Measurements from ENCODE around the gene NT5C1A.

NT5C1A gene

DNA sequence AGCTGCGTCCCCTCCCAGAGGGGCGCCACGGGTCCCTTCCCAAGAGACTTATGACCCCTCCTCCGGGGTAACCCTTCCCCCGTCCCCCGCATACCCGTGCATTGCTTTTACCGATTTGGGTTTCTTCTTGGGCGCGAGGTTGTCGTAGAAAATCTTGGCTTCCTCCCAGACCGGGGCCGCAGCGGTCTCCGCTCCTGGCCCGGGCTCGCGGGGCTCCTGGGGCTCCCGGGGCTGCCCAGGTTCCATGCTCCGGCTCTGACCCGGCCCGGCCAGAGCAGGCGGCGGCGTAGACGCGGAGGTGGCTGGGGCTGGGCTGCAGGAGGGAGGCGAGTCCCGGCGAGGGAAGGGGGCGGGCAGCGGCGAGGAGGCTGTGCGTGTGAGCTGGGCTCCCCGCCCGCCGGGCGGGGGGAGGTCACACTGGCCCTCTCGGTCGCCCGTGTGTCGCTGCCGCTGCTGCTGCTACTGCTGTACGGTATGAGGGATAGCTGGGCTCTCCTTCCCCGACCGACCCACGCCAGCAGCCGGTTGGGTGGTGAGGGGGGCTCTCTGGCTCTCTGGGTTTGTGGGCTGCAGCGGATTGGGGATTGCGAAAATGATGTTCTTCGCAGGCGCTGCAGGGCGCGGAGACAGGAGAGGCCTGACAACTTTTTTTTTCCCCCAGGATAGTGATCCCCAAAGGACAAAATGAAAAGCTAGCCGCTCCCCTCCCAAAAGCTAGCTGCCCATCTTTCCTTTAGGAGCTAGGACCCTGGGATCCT is at the start of gene NT5C1A:
TSS of gene NT5C1A (minus strand) at position 315 of the 758 bp plus-strand sequence. CDS start at position 246, 69 bp downstream.
- DNase-seq, result no peak

DNA sequence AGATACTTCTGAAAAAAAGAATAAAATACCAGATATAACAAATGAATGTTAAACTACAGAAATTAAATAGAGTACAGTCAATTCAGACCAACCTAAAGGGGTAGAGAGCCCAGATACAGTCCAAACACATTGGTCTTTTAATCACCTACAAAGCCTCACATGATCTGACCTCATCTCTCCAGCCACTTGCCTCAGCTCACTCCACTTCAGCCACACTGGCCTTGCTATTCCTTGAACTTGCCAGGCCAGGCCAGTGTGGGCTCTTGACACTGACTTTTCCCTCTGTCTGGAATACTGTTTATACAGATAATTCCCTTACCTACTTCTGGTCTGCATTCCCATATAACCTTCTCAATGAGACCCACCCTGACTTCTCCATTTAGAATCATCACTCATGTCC is 49.8 kb upstream of the NT5C1A start:
- no peak for DNase-seq

DNA sequence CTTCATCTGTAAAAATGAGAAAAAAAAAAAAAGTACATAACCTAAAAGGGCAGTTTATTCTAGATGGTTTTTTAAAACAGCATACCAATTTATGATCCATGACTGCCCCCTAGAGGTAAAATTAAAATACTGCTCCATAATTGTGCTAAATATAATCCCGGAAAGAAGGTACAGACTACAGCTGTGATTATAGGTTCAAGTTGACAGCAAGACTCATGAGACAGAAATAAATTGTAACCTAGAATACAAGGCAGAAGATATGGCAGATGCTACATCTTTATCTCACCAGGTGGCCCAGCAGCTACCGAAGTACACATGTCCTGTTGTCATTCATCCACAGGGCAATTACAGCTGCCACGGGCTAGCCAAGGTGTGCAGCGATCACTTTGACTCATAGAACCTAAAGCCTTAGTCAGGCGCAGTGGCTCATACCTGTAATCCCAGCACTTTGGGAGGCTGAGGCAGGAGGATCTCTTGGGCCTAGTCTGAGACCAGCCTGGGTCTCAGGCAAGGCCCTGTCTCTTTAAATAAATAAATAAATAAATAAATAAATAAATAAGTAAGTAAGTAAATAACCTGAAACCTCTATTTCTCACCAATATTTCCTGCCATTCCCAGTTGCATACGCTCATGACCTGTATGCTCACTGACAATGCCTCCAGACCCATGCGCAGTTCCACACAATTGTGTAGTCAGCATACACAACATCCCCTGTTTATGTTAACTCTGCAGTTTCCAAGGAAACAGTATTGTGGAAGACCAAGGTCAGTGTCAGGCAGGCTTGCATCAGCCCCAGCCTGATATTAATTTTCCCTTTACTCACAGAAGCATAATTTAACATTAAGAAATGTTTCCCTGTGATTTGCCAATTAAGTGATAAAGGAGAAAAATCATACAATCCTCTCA is 48.4 kb upstream of the NT5C1A start:
- peak; percentile 66 for DNase-seq

DNA sequence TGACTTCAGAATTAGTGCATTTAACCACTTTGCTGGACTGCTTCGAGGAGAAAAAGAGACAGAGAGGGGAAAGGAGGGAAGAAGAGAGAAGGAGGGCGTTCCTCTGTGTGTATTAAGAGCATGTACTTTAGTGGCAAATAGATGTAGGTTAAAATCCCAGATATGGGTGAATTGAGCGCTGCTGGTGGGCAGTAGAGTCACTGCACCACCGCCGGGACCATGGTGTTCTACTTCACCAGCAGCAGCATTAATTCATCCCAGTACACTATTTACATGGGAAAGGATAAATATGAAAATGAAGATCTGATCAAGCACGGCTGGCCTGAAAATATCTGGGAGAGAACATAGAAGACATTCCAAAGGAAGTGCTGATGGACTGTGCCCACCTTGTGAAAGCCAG is 45.9 kb upstream of the NT5C1A start:
- DNase-seq, result no peak

DNA sequence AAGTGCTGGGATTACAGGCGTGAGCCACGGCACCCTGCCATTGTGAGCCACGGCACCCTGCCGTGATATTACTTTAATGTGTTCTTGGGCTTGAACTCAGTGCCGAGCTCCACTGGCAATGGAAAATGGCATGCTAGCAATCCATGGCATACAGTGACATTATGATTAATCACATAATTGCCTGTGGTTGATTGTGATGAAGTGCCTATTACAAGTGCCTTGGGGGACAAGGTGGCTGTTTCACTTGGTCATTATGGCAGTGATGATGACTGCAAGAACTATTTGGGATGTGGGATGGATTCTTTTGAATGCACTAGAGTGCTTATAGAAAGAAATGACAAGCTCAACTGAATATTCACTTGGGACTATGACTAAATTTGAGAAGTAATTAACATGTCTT is 41.6 kb upstream of the NT5C1A start:
- no peak for DNase-seq

DNA sequence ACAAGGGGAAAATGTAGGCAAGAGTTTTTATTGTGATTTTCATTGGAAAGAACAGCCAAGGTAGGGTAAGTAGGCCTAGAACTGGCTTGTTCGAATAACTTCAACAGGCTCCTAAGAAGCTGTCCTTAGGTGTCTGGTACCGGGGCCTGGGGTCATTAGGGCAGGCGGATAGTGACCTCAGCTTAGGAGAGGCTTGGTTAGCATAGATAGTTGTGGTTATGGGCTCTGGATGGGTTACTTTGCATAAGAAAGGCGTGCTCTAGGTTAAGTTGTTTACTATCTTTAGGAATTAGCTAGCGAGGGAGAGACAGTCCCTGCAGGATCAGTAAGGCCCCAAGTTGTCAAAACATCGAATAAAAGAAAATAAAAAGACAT is 40.0 kb upstream of the NT5C1A start:
- no peak for DNase-seq

DNA sequence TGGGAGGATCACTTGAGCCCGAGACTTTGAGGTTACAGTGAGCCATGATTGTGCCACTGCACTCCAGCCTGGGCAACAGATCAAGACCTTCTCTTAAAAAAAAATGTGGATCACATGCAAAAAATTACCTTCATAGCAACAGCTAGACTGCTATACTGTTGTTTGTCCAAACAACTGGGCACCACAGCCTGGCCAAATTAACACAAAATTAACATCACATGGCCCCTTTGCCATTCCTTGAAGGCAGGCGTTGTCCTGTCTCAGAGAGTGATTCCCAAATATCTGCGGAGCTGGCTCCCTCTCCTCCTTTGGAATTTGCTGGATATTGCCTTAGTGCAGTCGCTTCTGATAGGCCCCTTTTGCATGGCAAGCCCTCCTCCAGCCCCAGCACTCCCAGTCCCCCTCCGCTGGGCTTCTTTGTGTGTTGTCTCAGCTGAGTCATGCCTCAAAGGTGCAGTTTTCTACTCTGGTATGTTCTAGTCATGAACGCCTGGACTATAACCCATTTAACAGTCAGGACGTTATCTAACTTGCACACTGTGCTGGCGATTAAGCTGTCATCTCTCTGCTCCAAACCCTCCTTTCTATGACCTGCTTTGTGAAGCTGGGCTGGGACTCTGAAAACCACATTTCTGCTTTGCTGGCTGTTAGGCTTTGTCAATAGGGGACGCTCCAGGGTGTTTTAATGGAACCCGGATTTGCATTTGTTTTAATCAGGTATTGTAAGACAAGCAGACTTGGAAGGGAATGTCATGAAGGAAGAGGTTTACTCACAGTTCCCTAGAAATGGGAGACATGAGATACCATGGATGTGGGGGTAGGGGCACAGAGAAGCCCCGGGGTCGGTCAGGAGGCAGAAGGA is 39.4 kb upstream of the NT5C1A start:
- peak; percentile 19 for DNase-seq

DNA sequence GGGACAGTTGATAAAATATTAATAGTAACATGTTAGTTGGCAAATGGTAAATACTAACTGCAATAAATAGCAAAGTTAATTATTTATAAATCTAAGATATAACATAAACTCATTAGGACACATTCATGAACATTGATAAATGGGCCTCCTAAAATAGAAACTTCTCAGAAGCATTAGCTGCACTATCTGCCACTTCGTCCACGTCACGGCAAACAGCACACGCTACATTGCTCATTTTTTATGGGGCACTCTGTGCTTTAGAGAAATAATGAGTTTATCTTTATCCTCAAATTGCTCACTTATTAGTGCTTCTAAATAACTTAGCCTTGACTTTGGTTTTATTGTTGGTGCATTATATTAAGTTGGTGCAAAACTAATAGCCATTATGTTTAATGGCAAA is 35.6 kb upstream of the NT5C1A start:
- no peak for DNase-seq

DNA sequence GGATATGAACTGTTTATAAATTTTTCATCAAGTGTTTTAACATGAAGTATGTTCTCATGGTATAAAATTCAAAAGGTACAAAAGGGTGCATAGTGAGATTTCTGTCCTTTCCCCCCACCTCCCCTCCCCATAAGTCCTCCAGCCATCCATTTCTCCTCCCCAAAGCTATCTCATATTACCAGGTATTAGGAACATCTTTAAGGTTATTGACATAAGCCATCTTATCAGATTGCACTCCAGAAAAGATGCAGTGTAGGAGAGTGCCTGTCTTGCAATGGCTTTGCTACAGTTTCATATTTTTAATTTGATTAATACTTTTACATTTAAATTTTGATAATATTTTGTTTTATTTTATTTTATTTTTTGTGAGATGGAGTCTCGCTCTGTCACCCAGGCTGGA is 32.9 kb upstream of the NT5C1A start:
- DNase-seq, result no peak

DNA sequence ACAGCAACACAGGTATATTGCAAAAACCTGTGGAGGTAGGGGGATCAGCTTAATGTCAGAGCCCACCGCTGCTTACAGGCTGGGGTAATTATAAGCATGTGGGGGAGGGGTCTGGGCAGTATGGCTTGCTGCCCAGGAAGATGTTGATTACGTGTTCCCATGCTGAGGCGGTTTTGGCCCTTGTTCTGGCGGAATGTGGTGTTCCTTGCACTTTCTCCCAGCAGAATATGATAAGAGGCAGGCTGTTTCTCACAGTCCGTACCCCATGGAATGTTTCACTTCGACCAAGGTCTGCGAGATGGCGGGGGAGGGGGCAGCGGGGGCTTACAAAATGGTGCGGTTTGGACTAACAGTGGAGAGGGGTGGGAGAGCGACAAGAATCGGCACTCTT is 29.1 kb upstream of the NT5C1A start:
- DNase-seq, result peak; percentile 40

DNA sequence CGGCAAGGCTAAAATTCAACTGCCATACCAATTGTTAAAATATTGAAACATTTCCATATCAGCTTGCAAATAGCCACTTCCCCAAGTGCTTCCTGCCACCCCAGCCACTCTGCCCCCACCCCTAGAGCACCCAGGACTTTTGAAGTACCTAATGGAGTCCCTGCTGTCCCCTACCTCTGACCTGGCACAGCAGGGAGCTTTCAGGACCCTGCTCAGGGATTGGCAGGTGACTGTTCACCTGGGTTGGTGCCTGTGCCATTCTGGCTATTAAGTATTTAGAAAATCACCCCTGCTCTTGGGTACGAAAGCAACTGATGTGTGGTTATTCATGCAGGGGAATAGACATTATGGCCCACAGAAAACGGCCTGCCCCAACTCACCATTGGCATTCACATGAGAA is 28.4 kb upstream of the NT5C1A start:
- no peak for DNase-seq

DNA sequence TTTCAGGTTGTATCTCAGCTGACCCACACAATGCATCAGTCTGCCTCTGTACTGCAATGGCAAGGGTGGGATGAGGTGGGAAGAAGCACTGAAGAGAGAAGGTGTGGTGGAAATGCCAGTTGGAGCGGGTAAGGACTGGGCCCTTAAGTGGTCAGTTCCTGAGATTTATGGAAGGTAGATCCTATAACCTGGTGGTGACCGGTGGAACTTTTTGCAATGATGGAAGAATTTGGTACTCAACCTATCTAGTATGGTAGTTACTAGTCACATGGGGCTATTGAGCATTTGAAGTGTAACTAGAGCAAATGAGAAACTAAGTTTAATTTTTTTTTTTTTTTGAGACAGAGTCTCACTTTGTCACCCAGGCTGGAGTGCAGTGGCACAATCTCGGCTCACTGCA is 27.5 kb upstream of the NT5C1A start:
- no peak for DNase-seq

DNA sequence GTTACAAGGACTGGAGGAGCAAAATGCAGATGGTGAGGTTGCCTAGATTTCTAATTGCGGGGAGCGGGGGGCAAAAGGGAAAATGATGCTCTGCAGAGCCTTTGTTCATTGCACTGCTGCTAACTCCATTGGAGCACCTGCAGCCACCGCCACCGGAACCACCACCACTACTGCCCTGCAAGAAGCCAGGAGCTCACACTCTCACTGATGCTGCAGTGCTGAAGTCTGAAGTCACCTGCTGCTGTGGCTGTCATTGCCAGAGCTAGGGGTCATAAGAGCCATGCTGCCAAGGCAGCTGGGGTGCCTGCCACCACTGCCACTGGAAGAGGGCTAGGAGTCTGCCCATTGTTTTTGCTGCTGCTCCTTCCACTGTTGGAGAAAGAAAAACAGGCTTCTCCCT is 26.7 kb upstream of the NT5C1A start:
- DNase-seq, result no peak

DNA sequence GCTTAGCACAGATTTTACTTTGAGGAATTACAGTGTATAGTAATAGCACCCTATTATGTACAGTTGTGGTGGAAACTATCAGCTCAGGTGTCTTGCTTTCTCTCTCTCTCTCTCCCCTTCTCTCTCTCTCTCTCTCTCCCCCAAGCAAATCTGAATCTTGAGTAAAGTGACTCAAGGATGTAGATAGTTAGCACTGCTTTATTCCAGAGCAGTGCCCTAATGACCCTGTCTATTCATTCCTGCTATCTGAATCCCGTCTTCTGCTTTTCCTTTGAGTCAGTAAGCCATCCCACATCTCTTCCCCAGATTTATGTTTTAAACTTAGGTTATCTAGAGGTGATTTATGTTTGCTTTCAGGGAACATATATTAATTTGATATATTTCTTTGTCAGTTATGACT is 24.5 kb upstream of the NT5C1A start:
- DNase-seq, result no peak

DNA sequence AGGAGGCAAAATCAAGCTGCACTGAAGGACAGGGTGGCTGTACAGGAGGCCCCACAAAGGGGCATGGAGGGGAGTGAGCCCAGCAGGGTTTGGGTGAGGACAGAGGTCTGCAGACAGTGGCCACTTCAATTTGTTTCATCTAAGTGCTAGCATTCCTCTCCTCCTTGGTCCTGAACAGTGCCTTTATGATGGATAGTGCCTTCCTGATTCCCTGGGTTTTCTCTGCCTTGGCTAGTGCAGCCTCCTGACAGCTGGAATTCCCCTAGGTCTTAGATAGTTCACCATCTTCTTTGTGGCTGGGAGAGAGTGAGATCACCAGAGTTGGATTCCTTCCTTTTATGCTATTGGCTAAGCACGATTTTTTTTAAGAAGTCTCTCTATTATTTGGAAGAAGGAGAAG is 23.1 kb upstream of the NT5C1A start:
- no peak for DNase-seq

DNA sequence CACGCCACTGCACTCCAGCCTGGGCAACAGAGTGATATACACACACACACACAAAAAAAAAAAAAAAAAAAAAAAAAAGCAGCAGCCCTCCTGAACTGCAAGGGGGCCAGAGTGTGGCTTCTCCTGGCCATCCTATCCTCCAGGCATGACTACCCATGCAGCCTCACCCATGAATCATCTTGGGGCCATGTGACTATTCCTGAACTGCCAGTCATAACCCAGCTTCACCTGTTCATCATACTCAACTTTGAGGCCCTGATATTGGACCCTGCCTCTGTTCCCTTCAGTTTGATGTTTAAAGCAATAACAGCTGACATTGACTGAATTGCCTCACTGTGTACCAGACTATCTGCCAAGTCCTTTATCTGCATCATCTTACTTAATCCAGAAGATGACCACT is 22.1 kb upstream of the NT5C1A start:
- DNase-seq, result no peak

DNA sequence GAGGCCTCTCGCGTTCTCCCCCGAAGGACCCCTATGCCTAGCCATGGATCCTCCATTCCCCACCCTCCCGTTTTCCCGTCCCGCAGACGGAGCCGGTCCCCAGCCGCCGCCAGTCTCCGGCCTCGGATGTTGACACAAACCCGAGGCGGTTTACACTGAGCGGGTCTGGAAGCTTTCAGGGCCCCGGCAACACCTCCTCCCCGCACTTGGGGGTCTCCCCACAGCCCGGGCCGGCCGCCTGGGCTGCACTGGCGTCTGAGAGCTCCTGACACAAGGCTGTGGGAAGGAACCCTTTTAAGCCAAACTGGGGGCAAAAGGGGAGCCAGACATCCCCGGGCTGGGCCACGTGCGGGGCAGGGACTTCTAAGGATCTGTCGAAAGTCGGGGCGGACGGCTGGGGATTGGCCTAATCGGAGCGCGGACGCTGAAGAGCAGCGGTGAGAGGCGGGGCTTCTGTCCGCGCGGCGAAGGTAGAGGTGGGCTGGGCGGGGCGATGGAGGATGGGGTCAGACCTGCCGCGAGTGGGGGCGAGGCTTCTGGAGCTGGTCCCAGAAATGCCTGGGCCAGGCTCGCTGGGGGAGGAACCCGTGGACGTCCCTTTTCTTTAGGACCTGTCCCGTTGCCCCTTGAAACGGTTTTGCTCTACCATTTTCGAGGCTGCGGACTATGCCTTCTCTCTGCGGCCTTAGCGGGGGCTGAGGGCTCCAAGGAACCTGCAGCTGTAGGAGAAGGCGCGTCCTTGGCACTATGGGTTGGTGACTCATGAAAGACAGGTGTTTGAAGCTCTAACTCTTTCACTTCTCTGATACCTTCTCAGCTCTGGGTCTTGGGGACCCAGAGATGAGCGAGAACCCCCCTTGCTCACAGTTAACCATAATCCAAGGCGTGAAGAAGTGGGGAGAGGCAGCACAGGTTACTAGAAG is 20.5 kb upstream of the NT5C1A start:
- no peak for DNase-seq

DNA sequence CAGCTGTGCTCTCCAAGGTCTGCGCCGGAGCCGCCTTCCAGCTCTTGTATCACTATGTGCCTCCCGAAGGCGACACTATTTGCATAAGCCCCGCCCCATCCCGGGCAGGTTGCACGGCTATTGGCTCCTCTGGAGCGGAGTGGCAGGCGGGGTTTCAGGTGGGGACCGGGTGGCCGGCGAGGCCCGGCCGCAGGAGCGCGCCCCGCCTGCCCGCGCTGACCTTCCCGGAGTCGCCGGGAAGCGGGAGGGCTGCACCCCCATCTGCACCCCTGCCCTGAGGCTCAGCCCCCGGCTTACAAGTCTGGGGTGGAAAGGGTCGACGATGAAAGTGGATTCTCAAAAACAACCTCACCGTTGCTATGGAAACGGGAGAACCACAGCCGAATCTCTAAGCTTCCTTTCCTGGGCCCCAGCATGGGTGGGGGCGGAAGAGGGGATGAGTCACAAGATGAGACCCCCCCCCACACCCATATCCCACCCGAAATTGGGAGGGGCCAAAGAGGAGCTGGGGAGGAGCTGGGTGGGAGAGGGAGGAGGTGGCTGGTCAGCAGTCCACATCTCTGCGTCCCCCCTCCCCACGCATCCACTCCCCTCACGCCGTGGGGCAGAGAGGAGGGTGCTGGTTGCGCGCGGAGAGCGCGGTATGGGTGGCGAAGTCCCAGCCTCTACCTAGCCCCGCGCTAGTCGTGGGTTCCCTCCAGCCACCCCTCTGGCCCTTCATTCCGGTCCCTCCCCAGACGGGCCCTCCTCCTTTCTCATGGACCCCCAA is 19.7 kb upstream of the NT5C1A start, which contains the start of gene HPCAL4:
TSS of gene HPCAL4 (minus strand) at position 51 of the 769 bp plus-strand sequence. CDS start 6,830 bp downstream, outside the sequence.
- DNase-seq, result peak; percentile 50

DNA sequence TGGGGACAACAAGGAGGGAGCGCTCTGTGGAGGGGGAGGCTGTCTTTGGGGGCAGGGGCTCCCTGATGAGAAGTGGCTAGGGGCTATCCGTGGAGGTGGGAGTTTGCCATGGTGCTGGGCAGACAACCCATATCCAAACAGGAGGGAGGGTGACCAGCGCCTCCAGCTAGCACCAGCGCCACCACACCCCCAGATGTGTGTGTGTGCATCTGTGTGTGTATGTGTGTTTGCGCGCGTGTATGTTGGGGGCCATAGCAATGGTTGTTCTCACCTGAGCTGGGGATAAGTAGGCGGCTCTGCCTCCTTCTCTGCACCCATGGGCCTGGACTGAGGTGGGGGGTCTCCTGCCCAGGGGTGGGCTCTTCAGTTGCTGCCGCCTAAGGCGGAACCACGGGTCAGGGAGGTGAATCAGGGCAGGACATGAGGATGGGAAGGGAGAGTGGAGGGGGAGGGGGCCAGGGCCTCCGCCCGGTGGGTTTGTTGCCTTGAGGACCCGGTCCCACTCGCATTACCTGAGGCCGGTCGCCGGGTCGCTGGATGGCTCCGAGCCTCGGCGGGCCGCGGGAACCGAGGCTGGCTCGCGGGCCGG is 19.0 kb upstream of the NT5C1A start:
- no peak for DNase-seq

DNA sequence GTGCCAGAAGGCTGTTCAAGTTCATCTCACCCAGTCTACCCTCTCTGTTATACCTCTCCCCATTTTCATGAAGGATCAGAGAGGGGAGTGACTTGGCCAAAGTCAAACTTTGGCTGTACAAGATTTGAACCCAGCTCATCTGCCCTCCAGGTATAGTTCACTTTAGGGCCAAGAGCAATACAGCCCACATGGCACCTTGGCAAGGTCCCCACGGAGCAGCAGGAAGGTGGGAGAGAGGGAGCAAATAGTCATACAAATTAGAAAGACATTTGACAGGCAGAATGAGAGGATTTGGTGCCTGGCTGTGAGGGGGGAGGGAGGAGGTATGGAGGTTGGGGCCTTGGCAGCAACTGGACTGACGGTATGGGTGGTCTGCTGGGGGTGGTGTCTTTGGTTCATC is 18.3 kb upstream of the NT5C1A start:
- no peak for DNase-seq

DNA sequence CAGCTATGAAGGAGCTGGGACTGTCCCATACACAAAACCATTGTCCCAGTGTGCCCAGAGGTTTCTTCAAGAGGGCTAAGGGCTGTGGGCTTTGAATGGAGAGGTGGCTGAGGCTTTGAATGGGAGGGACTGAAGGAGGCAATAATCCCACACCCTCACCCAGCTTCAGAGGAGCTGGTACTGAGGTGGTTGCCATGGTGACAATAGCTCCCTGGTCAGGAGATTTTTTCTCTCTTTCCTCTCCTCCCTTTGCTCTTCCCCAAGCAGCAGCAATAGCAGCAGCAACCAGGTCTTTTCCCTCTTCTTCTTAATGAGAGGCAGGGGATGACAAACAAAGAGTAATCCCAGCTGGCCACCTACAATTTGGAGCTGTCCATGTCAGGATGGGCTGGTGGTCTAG is 17.7 kb upstream of the NT5C1A start:
- no peak for DNase-seq

All from fibroblast of upper back skin (primary cell).